HCT116 (cell line): ENCODE data around the gene ABL2. TPM values are rescaled to one million over a fixed set of nuclear protein-coding genes. Genes with fewer than 3 reads are reported as not detected.

Experiments
- ATAC-seq: fragments of 200-7000 bp; cut with Tn5 transposase; 2 replicates; pipeline ENCODE4 v1.9.1; 2020; ENCODE audit warnings: mild to moderate bottlenecking, moderate library complexity
- BruUV-seq: library from RNA; stranded (reverse); fragments of 400-500 nt; replicated peaks from 2 replicates; lab custom pipeline; 2021; lab: Mats Ljungman, UMichigan
- CTCF ChIA-PET: fragments of 300-600 bp; sonication (Branson Sonifier 250); formaldehyde crosslinking; loops from one replicate; lab custom pipeline; 2021; ENCODE audit warnings: antibody characterized with exemption; lab: Charles Lee
- POLR2A ChIA-PET: fragments of 300-600, 350-600 bp; sonication (Branson Sonifier 250); formaldehyde crosslinking; loops from one replicate; lab custom pipeline; 2021; ENCODE audit warnings: antibody characterized with exemption; lab: Charles Lee
- RAD21 ChIA-PET, 2 experiments: fragments of 300-600 bp; sonication (Branson Sonifier 250); formaldehyde crosslinking; loops; one replicate each; lab custom pipeline; 2023; ENCODE audit warnings: low total read pairs in 2 of 2; ENCODE audit not compliant: uncharacterized antibody in 2 of 2, unreplicated experiment in 2 of 2, low non-redundant PET in 1 of 2; lab: Charles Lee
- DNase-seq: peaks from one replicate; pipeline ENCODE4 v3.0.0-alpha.2; 2010; ENCODE audit warnings: low read depth, low spot score
- H2AFZ ChIP-seq: fragments of 200-600 bp; shearing (Covaris generic), sonication (generic); 2 replicates; pipeline ENCODE4 v1.6.1; 2017; ENCODE audit warnings: low read depth, mixed run types, mixed read lengths, antibody characterized with exemption, low read length; ENCODE audit not compliant: poor library complexity, severe bottlenecking
- H3K27ac ChIP-seq: 2 replicates; pipeline ENCODE4 v1.5.1; 2012; ENCODE audit warnings: low read depth, low read length
- H3K27me3 ChIP-seq: fragments of 200-600 bp; sonication (generic); 2 replicates; pipeline ENCODE4 v1.6.1; 2016; ENCODE audit warnings: mixed run types, low read length, mixed read lengths; ENCODE audit not compliant: insufficient read depth
- H3K36me3 ChIP-seq, 2 experiments: fragments of 200-500 bp in 1 of 2; fragments of 200-600 bp in 1 of 2; sonication (Bioruptor generic) in 1 of 2; sonication (generic) in 1 of 2; 2 replicates each; pipeline versions ENCODE4 v1.5.1 to v1.6.1; 2014 to 2016; ENCODE audit warnings: low read length in 2 of 2, inconsistent platforms in 1 of 2, mixed read lengths in 1 of 2, mixed run types in 1 of 2; ENCODE audit not compliant: insufficient read depth in 2 of 2, control insufficient read depth in 1 of 2
- H3K4me1 ChIP-seq, 2 experiments: fragments of 200-600 bp in 1 of 2; sonication (generic) in 1 of 2; 2 replicates each; pipeline versions ENCODE4 v1.5.1 to v1.6.1; 2012 to 2017; ENCODE audit warnings: low read length in 2 of 2, inconsistent platforms in 1 of 2, mild to moderate bottlenecking in 1 of 2, mixed read lengths in 1 of 2, mixed run types in 1 of 2, moderate library complexity in 1 of 2; ENCODE audit not compliant: insufficient read depth in 2 of 2, control insufficient read depth in 1 of 2
- H3K4me2 ChIP-seq: fragments of 200-600 bp; sonication (generic); 2 replicates; pipeline ENCODE4 v1.6.1; 2017; ENCODE audit warnings: mixed run types, low read length, mixed read lengths
- H3K4me3 ChIP-seq, 2 experiments: fragments of 200-600 bp in 1 of 2; sonication (generic) in 1 of 2; replicated peaks in 1 of 2; 2 replicates each; pipeline ENCODE4 v1.5.1; 2011 to 2016; ENCODE audit warnings: low read length in 2 of 2, control low read depth in 1 of 2, low read depth in 1 of 2, mild to moderate bottlenecking in 1 of 2, mixed read lengths in 1 of 2, mixed run types in 1 of 2
- H3K79me2 ChIP-seq: fragments of 200-600 bp; sonication (generic); 2 replicates; pipeline ENCODE4 v1.6.1; 2017; ENCODE audit warnings: mild to moderate bottlenecking, mixed run types, low read length, moderate library complexity, mixed read lengths; ENCODE audit not compliant: insufficient read depth
- H3K9ac ChIP-seq: fragments of 200-600 bp; sonication (generic); 2 replicates; pipeline ENCODE4 v1.6.1; 2016; ENCODE audit warnings: low read length, mixed read lengths
- H3K9me2 ChIP-seq: fragments of 200-600 bp; sonication (generic), shearing (Covaris generic); 2 replicates; pipeline ENCODE4 v1.6.1; 2017; ENCODE audit warnings: mixed run types, mild to moderate bottlenecking, moderate library complexity; ENCODE audit not compliant: insufficient read depth
- H3K9me3 ChIP-seq, 2 experiments: fragments of 200-500 bp in 1 of 2; fragments of 200-600 bp in 1 of 2; sonication (Bioruptor generic) in 1 of 2; sonication (generic) in 1 of 2; 2 replicates each; pipeline ENCODE4 v1.6.1; 2014 to 2017; ENCODE audit warnings: low read length in 2 of 2, mixed read lengths in 2 of 2, inconsistent platforms in 1 of 2, low read depth in 1 of 2, mild to moderate bottlenecking in 1 of 2, mixed run types in 1 of 2, moderate library complexity in 1 of 2; ENCODE audit not compliant: control insufficient read depth in 1 of 2, insufficient read depth in 1 of 2
- H4K20me1 ChIP-seq: fragments of 200-600 bp; sonication (generic), shearing (Covaris generic); 2 replicates; pipeline ENCODE4 v1.6.1; 2017; ENCODE audit warnings: mixed run types, mild to moderate bottlenecking, moderate library complexity; ENCODE audit not compliant: insufficient read depth
- CBX3 ChIP-seq: IDR thresholded peaks from 2 replicates; pipeline ENCODE4 v1.6.1; 2012; ENCODE audit warnings: low read depth
- EGR1 ChIP-seq: IDR thresholded peaks from 2 replicates; pipeline ENCODE4 v1.6.1; 2012; ENCODE audit warnings: low read depth
- ELF1 ChIP-seq: IDR thresholded peaks from 2 replicates; pipeline ENCODE4 v1.6.1; 2012; ENCODE audit warnings: low read depth, borderline replicate concordance
- FOSL1 ChIP-seq: IDR thresholded peaks from 2 replicates; pipeline ENCODE4 v1.6.1; 2012; ENCODE audit warnings: low read depth
- POLR2A ChIP-seq: IDR thresholded peaks from 2 replicates; pipeline ENCODE4 v1.7.0; 2011; ENCODE audit warnings: borderline replicate concordance; ENCODE audit not compliant: insufficient read depth, insufficient read length; ENCODE audit errors: extremely low read depth
- POLR2AphosphoS5 ChIP-seq: IDR thresholded peaks from 2 replicates; pipeline ENCODE4 v1.6.1; 2011; ENCODE audit warnings: mild to moderate bottlenecking, low read depth, low read length, moderate library complexity
- SIN3A ChIP-seq: IDR thresholded peaks from 2 replicates; pipeline ENCODE4 v1.6.1; 2012; ENCODE audit warnings: low read depth
- SRF ChIP-seq: IDR thresholded peaks from 2 replicates; pipeline ENCODE4 v1.6.1; 2012; ENCODE audit warnings: low read depth
- TCF7L2 ChIP-seq: IDR thresholded peaks from 2 replicates; pipeline ENCODE4 v1.7.0; 2011; ENCODE audit warnings: borderline replicate concordance, inconsistent platforms; ENCODE audit not compliant: insufficient read depth, insufficient read length; ENCODE audit errors: extremely low read depth
- ZFX ChIP-seq: fragments of 450-650 bp; IDR thresholded peaks from 2 replicates; pipeline ENCODE4 v1.6.1; 2017
- ZNF274 ChIP-seq: fragments of 200-500 bp; sonication (Bioruptor generic); IDR thresholded peaks from 2 replicates; pipeline ENCODE4 v1.6.1; 2014; ENCODE audit warnings: mild to moderate bottlenecking, low read depth, low read length, inconsistent platforms
- intact Hi-C: fragments of 100-400 bp; cut with micrococcal nuclease; formaldehyde crosslinking; loops from 2 replicates; pipeline ENCODE4 v1.10.0; 2022
- total RNA-seq: library from RNA; stranded (reverse); gene quantifications from one replicate; pipeline ENCODE4 v1.2.1, GENCODE V29; 2021; ENCODE audit not compliant: unreplicated experiment
- TF ChIP-seq, protein P1 (sequence below): IDR thresholded peaks from 2 replicates; pipeline ENCODE4 v1.6.1; 2012; ENCODE audit warnings: low read depth
- TF ChIP-seq, protein P2 (sequence below), 3 experiments: fragments of 200-600 bp in 1 of 3; sonication (generic) in 1 of 3; IDR thresholded peaks in 2 of 3; conservative IDR thresholded peaks in 1 of 3; 2 replicates each; pipeline ENCODE4 v1.5.1; 2012 to 2017; ENCODE audit warnings: low read depth in 2 of 3, low read length in 2 of 3, antibody characterized with exemption in 1 of 3, borderline replicate concordance in 1 of 3, control low read depth in 1 of 3, mild to moderate bottlenecking in 1 of 3, mixed read lengths in 1 of 3, mixed run types in 1 of 3, moderate library complexity in 1 of 3; ENCODE audit not compliant: insufficient read depth in 1 of 3
- TF ChIP-seq, protein P3 (sequence below): IDR thresholded peaks from 2 replicates; pipeline ENCODE4 v1.6.1; 2012
- TF ChIP-seq, protein P4 (sequence below): IDR thresholded peaks from 2 replicates; pipeline ENCODE4 v1.6.1; 2012

The ABL2 gene
- total RNA-seq, 1 experiment from 2014 or later, result 22.9 TPM

DNA sequence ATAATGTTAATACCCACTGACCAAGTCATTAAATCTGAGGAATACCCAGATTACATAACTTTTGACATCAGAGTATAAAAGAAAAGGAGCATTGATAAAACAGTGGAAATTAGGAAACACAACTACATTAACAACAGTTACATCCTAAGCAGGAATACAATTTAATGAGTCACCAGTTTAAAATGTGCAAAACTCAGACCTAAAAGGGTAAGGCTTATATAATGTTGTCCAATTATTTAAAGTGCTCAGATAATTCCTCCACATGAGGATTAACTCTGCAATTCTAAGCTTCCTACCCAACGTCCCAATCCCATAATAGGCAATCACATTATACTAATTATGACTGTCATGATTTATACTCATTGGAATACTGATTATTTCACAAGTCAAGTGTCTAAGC is 50.5 kb downstream of the ABL2 start:
- no peak overlapping the region for H3K9ac ChIP-seq
- H4K20me1 ChIP-seq, result no peaks in the 10 kb centered on the region
- no peak overlapping the region for H2AFZ ChIP-seq
- POLR2A ChIA-PET, result no interaction called here
- no peaks in the 10 kb centered on the region for H3K9me2 ChIP-seq
- no peak overlapping the region for H3K27ac ChIP-seq
- intact Hi-C loops, result no loop called here
- DNase-seq (no peak), ATAC-seq (no peak)
- no peak overlapping the region for H3K4me3 ChIP-seq
- CTCF ChIA-PET, result no interaction called here
- H3K9me3 ChIP-seq, result no peaks in the 10 kb centered on the region
- H3K27me3 ChIP-seq, result no peaks in the 10 kb centered on the region
- H3K79me2 ChIP-seq, result peaks cover 55% of the 10 kb centered on the region
- no TSS peak for BruUV-seq
- RAD21 ChIA-PET, result no interaction called here
- H3K4me2 ChIP-seq, result no peak overlapping the region
- peaks cover 4 to 7% of the 10 kb centered on the region in 2 experiments; a peak in 2 of 4 replicates for H3K4me1 ChIP-seq
- H3K36me3 ChIP-seq, result no peaks in the 10 kb centered on the region
- TF ChIP-seq TCF7L2 (no peak), SIN3A (no peak), POLR2A (no peak), ELF1 (no peak), FOSL1 (no peak), EGR1 (no peak), POLR2AphosphoS5 (no peak)
- TF ChIP-seq, all 23 proteins: peak for 0

DNA sequence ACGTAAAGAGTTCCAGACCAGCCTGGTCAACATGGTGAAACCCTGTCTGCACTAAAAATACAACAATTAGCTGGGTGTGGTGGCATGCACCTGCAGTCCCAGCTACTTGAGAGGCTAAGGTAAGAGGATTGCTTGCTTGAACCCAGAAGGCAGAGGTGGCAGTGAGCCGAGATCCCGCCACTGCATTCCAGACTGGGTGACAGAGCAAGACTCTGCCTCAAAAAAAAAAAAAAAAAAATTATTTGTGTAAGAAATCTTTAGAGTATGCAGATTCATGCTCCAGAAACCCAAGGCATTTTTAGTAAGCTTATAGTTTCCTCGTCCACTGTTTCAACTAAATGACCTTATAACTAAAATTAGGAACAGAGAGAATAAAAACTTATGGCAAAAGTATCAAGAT is 51.3 kb downstream of the ABL2 start:
- BruUV-seq, result no TSS peak
- ChIA-PET POLR2A (no interaction called here), CTCF (no interaction called here), RAD21 (no interaction called here)
- H3K79me2 ChIP-seq, result peaks cover 47% of the 10 kb centered on the region
- no peak overlapping the region for H3K4me2 ChIP-seq
- DNase-seq (no peak), ATAC-seq (no peak)
- no peak overlapping the region for H2AFZ ChIP-seq
- H3K4me1 ChIP-seq, result peaks cover 4 to 7% of the 10 kb centered on the region in 2 experiments; a peak in 2 of 4 replicates
- no peaks in the 10 kb centered on the region for H3K27me3 ChIP-seq
- no peak overlapping the region for H3K4me3 ChIP-seq
- no peaks in the 10 kb centered on the region for H4K20me1 ChIP-seq
- H3K9me2 ChIP-seq, result no peaks in the 10 kb centered on the region
- no peaks in the 10 kb centered on the region for H3K9me3 ChIP-seq
- H3K9ac ChIP-seq, result no peak overlapping the region
- no peak overlapping the region for H3K27ac ChIP-seq
- H3K36me3 ChIP-seq, result no peaks in the 10 kb centered on the region
- intact Hi-C loops, result no loop called here
- TF ChIP-seq POLR2A, result no peak
- no peak for TF ChIP-seq SRF
- TF ChIP-seq CBX3, result no peak
- TF ChIP-seq ZNF274, result no peak
- TF ChIP-seq, protein P1, sequence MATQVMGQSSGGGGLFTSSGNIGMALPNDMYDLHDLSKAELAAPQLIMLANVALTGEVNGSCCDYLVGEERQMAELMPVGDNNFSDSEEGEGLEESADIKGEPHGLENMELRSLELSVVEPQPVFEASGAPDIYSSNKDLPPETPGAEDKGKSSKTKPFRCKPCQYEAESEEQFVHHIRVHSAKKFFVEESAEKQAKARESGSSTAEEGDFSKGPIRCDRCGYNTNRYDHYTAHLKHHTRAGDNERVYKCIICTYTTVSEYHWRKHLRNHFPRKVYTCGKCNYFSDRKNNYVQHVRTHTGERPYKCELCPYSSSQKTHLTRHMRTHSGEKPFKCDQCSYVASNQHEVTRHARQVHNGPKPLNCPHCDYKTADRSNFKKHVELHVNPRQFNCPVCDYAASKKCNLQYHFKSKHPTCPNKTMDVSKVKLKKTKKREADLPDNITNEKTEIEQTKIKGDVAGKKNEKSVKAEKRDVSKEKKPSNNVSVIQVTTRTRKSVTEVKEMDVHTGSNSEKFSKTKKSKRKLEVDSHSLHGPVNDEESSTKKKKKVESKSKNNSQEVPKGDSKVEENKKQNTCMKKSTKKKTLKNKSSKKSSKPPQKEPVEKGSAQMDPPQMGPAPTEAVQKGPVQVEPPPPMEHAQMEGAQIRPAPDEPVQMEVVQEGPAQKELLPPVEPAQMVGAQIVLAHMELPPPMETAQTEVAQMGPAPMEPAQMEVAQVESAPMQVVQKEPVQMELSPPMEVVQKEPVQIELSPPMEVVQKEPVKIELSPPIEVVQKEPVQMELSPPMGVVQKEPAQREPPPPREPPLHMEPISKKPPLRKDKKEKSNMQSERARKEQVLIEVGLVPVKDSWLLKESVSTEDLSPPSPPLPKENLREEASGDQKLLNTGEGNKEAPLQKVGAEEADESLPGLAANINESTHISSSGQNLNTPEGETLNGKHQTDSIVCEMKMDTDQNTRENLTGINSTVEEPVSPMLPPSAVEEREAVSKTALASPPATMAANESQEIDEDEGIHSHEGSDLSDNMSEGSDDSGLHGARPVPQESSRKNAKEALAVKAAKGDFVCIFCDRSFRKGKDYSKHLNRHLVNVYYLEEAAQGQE, result no peak
- TF ChIP-seq, protein P2, sequence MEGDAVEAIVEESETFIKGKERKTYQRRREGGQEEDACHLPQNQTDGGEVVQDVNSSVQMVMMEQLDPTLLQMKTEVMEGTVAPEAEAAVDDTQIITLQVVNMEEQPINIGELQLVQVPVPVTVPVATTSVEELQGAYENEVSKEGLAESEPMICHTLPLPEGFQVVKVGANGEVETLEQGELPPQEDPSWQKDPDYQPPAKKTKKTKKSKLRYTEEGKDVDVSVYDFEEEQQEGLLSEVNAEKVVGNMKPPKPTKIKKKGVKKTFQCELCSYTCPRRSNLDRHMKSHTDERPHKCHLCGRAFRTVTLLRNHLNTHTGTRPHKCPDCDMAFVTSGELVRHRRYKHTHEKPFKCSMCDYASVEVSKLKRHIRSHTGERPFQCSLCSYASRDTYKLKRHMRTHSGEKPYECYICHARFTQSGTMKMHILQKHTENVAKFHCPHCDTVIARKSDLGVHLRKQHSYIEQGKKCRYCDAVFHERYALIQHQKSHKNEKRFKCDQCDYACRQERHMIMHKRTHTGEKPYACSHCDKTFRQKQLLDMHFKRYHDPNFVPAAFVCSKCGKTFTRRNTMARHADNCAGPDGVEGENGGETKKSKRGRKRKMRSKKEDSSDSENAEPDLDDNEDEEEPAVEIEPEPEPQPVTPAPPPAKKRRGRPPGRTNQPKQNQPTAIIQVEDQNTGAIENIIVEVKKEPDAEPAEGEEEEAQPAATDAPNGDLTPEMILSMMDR (IDR thresholded peaks at IDR 0.05 in 2 of 3, conservative IDR thresholded peaks at IDR 0.05 in 1 of 3; ENCODE audit: borderline replicate concordance in 1 of 3, insufficient read depth in 1 of 3, low read depth in 2 of 3, low read length in 2 of 3), result no peak
- TF ChIP-seq, protein P3, sequence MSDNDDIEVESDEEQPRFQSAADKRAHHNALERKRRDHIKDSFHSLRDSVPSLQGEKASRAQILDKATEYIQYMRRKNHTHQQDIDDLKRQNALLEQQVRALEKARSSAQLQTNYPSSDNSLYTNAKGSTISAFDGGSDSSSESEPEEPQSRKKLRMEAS, result no peak
- TF ChIP-seq, protein P4, sequence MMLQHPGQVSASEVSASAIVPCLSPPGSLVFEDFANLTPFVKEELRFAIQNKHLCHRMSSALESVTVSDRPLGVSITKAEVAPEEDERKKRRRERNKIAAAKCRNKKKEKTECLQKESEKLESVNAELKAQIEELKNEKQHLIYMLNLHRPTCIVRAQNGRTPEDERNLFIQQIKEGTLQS, result no peak
- no peak for TF ChIP-seq TCF7L2
- TF ChIP-seq FOSL1, result no peak
- no peak for TF ChIP-seq ZFX
- TF ChIP-seq SIN3A, result no peak
- TF ChIP-seq ELF1, result no peak
